ENCODE results near the gene EPB41. TPM values are rescaled to one million over a fixed set of nuclear protein-coding genes. Genes with fewer than 3 reads are reported as not detected.
A peak's percentile ranks its signal among the peaks of the same experiment; 100 is the strongest.

EPB41 gene
- total and polyA plus RNA-seq, 9 of the 15 experiments (the other 6 are each of a cell fraction or from before 2014, with no cell fraction given), result 3.7 to 213 (median 141) TPM

GRCh38 chr1:28914228-28915030, at the start of gene EPB41 (continued):
- TF ChIP-seq, protein P1, sequence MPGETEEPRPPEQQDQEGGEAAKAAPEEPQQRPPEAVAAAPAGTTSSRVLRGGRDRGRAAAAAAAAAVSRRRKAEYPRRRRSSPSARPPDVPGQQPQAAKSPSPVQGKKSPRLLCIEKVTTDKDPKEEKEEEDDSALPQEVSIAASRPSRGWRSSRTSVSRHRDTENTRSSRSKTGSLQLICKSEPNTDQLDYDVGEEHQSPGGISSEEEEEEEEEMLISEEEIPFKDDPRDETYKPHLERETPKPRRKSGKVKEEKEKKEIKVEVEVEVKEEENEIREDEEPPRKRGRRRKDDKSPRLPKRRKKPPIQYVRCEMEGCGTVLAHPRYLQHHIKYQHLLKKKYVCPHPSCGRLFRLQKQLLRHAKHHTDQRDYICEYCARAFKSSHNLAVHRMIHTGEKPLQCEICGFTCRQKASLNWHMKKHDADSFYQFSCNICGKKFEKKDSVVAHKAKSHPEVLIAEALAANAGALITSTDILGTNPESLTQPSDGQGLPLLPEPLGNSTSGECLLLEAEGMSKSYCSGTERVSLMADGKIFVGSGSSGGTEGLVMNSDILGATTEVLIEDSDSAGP (CRISPR knock-in tag; IDR thresholded peaks at IDR 0.05), result no peak
- TF ChIP-seq HDAC6 (IDR thresholded peaks at IDR 0.05; ENCODE audit: low read depth, low read length), result no peak
- peak; percentile 75 for TF ChIP-seq USF2 (CRISPR knock-in tag; IDR thresholded peaks at IDR 0.05)
- no peak for TF ChIP-seq ZNF57 (CRISPR knock-in tag; IDR thresholded peaks at IDR 0.05)
- TF ChIP-seq, protein P2, sequence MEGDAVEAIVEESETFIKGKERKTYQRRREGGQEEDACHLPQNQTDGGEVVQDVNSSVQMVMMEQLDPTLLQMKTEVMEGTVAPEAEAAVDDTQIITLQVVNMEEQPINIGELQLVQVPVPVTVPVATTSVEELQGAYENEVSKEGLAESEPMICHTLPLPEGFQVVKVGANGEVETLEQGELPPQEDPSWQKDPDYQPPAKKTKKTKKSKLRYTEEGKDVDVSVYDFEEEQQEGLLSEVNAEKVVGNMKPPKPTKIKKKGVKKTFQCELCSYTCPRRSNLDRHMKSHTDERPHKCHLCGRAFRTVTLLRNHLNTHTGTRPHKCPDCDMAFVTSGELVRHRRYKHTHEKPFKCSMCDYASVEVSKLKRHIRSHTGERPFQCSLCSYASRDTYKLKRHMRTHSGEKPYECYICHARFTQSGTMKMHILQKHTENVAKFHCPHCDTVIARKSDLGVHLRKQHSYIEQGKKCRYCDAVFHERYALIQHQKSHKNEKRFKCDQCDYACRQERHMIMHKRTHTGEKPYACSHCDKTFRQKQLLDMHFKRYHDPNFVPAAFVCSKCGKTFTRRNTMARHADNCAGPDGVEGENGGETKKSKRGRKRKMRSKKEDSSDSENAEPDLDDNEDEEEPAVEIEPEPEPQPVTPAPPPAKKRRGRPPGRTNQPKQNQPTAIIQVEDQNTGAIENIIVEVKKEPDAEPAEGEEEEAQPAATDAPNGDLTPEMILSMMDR (IDR thresholded peaks at IDR 0.05 in 2 of 3, conservative IDR thresholded peaks at IDR 0.05 in 1 of 3; ENCODE audit: insufficient read depth in 2 of 3, low read depth in 1 of 3, low read length in 3 of 3), result no peak
- TF ChIP-seq TSHZ1 (CRISPR knock-in tag; IDR thresholded peaks at IDR 0.05), result no peak
- TF ChIP-seq TSC22D4 (tag; IDR thresholded peaks at IDR 0.05), result no peak
- no peak; the same call in 1 of the 2 replicates for TF ChIP-seq SUPT5H (IDR thresholded peaks at IDR 0.05)
- no peak for TF ChIP-seq STAT5B (CRISPR knock-in tag; IDR thresholded peaks at IDR 0.05)
- TF ChIP-seq CCAR2 (IDR thresholded peaks at IDR 0.05; ENCODE audit: low read depth, low read length), result no peak
- TF ChIP-seq TOE1 (IDR thresholded peaks at IDR 0.05; ENCODE audit: borderline replicate concordance), result no peak
- no peak for TF ChIP-seq TOE1 (CRISPR knock-in tag; IDR thresholded peaks at IDR 0.05; ENCODE audit: borderline replicate concordance, low read depth)
- peak; percentile 95 to 96 for TF ChIP-seq NRF1 (conservative IDR thresholded peaks at IDR 0.05 in 1 of 2, IDR thresholded peaks at IDR 0.05 in 1 of 2)
- TF ChIP-seq FOXM1 (IDR thresholded peaks at IDR 0.05; ENCODE audit: low read depth), result no peak
- TF ChIP-seq FOXM1 (CRISPR knock-in tag; IDR thresholded peaks at IDR 0.05; ENCODE audit: low read depth), result no peak
- no peak for TF ChIP-seq DMBX1 (CRISPR knock-in tag; IDR thresholded peaks at IDR 0.05; ENCODE audit: borderline replicate concordance)
- TF ChIP-seq THAP12 (CRISPR knock-in tag; IDR thresholded peaks at IDR 0.05), result peak; percentile 61; the same call in 1 of the 2 replicates
